ENCODE results near the gene MPL.
A peak's percentile ranks its signal among the peaks of the same experiment; 100 is the strongest.
"Not testable (repeated sequence)": the region's sequence is repeated elsewhere in the genome, so short reads cannot be mapped to it uniquely, and the experiment has no call there.

The MPL gene

DNA sequence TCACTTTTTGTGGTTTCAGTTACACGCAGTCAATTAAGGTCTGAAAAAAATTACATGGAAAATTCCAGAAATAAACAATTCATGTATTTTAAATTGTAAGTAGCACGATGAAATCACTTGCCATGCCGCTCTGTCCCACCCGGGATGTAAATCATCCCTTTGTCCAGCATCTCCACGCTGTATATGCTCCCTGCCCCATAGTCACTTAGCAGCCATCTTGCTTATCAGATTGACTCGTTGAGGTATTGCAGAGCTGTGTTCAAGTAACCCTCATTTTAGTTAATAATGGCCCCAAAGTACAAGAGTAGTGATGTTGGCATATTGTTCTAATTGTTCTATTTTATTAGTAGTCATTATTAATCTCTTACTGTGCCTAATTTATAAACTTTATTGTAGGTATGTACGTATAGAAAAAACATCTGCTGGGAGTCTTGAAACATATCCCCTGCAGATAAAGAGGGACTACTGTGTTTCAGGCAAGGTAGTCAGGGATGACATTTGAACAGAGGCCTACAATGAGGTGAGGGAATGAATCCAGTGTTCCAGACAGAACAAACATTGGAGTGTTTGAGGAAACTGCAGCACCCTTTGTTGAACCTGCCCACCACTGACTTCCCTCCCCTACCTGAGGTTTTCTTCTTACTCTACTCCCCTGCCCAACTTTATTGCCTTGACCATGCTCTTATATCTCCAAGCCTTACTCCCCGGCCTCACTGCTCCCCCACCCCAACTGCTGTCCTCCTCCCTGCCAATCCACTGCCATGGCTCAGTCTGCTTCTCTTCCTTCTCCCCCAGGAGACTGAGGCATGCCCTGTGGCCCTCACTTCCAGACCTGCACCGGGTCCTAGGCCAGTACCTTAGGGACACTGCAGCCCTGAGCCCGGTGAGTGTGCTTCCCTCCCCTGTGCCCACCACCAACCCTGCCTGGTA lies 14.1 kb downstream of the MPL start:
- DNase-seq = no peak

DNA sequence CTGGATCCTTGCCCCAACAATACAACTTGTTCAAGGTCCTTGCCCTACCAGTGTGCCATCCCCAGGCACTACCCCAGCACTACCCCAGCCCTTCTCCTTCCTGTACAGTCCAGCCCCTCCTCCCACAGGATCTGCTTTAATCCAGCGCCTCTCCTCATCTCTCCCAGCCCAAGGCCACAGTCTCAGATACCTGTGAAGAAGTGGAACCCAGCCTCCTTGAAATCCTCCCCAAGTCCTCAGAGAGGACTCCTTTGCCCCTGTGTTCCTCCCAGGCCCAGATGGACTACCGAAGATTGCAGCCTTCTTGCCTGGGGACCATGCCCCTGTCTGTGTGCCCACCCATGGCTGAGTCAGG lies 14.7 kb downstream of the MPL start:
- DNase-seq = no peak

- DNase-seq = no peak
Measured at GRCh38 chr1:43352881-43353280, 15.3 kb downstream of the MPL start.

DNA sequence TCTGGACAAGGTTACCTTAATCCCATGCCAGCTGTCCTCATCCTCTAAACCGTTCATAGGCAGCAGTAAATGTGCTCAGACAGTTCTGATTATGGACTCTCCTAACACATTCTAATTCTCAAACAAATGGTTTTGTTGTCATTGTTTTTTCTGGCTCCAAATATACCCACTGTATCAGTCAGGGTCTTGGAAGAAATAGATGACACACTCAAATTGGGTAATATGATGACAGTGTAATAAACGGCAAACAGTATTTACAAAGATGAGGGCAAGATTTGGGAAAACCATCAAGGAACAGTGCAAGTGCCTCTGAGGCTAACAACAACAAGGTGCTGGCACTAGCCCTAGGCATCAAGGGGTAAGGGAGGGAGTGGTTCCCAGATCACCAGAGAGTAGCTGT lies 16.9 kb downstream of the MPL start:
- no peak for DNase-seq

DNA sequence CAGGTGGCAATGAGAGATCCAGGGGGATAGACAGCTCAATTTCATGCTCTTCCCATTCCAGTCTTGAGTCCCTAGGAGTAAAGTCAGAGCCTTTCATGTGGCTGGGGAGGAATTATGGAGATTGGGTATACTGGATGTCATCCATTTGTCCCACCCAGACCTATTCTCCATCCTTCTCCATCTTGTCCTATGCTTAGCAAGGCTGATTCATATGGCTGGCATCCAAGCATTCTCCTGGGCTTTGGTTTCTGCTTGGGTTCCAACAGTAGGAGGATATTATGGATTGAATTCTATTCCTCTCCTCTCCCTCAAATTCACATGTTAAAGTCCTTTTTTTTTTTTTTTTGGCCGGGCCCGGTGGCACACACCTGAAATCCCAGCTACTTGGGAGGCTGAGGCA lies 17.3 kb downstream of the MPL start:
- peak in 1 of 58 donors; percentile 2 for DNase-seq

- DNase-seq = no peak
Measured at GRCh38 chr1:43357251-43357650, 19.6 kb downstream of the MPL start.

DNA sequence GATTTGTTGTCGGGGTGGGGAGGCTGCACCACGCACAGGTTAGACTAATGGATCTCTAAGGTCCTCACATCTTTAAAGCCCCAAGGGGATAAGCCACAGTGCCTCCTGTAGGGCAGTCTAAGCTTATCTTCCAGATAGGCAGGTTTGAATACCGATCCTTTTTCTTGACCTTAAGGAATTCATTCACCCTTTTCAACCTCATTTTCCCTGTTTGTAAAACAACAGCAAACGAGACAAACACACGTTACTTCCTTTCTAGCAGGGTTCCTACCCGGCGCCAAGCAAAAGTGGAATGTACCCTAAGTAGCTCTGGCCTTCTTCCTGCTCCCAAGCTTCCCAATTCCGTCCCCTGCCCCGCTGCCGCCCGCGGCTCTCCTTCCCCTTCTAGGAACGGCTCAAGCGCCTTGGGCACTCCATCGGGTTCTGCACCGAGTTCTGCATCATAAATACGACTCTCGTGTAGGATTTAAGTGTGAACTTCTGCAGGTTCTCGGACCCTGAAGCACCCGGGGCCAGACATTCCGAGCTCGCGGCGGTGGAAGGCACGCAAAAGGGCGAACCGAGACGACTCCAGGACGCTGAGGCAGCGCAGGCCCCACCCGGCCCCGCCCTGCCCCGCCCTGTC lies 20.6 kb downstream of the MPL start:
- peak in 2 of 58 donors; percentile 29 to 67 for DNase-seq

- peak; percentile 55 to 98 (median 94) for DNase-seq
Measured at GRCh38 chr1:43358746-43359693, 21.4 kb downstream of the MPL start, which contains the start of gene CDC20. Gene CDC20, plus strand, starts transcription at chr1:43358981. Its CDS starts 235 bp downstream, at chr1:43359216.

DNA sequence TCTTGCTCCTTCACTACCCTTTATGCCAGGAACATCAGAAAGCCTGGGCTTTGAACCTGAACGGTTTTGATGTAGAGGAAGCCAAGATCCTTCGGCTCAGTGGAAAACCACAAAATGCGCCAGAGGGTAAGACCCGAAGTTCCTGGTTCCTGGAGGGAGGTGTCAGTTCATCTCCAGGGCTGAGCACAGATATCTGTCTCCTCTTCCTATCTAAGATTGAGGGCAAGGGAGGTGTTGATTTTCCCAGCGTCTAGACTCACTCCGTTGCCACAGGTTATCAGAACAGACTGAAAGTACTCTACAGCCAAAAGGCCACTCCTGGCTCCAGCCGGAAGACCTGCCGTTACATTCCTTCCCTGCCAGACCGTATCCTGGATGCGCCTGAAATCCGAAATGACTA lies 22.1 kb downstream of the MPL start:
- no peak for DNase-seq

GRCh38 chr1:43360616-43361015 lies 23.0 kb downstream of the MPL start:
- no peak for DNase-seq

GRCh38 chr1:43363283-43363934 lies 25.8 kb downstream of the MPL start:
- DNase-seq = no peak

GRCh38 chr1:43363935-43364525 lies 26.4 kb downstream of the MPL start:
- no peak for DNase-seq

DNA sequence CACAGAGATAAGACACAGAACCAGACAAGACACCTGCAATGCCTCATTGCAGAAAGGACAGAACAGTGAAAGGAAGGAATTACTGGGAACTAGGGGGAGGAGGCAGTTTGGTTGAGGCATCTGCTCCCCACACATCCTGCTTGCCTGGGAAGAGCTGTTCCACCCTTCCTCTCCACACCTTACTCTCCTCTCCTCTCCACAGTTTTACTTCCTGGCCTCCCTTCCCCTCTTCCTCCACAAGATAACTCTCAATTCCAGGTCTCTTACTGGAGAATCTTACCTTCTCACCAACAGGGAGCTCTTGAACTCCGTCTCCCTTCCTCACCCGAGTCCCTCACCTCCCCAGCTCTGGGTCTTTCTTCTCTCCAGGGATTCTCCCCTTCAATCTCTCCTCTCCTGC lies 28.1 kb downstream of the MPL start:
- DNase-seq = no peak

- no peak for DNase-seq
Measured at GRCh38 chr1:43366179-43366578, 28.6 kb downstream of the MPL start.

DNA sequence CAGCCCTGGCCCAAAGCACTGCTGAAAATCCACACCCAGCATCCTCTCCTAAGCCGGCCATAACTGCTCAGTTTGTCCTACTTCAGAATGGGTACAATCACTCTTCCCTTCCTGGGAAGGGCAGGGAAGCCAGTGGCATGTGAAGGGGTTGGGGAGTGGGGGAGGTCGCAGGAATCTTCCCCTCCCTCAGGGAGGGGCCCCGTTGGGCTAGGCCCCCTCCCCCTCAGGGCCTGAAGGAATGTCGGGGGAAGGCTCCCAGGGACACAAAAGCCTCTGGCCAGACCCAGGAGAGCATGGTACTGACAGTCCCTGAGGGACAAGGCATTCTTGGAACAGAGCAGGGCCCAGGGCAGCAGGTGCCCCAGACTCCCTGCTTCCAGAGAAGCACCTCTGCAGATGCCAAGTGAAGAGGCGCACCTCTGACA lies 29.0 kb downstream of the MPL start:
- no peak for DNase-seq

GRCh38 chr1:43367026-43367903 lies 29.6 kb downstream of the MPL start:
- peak in 2 of 58 donors; percentile 10 to 27 for DNase-seq

DNA sequence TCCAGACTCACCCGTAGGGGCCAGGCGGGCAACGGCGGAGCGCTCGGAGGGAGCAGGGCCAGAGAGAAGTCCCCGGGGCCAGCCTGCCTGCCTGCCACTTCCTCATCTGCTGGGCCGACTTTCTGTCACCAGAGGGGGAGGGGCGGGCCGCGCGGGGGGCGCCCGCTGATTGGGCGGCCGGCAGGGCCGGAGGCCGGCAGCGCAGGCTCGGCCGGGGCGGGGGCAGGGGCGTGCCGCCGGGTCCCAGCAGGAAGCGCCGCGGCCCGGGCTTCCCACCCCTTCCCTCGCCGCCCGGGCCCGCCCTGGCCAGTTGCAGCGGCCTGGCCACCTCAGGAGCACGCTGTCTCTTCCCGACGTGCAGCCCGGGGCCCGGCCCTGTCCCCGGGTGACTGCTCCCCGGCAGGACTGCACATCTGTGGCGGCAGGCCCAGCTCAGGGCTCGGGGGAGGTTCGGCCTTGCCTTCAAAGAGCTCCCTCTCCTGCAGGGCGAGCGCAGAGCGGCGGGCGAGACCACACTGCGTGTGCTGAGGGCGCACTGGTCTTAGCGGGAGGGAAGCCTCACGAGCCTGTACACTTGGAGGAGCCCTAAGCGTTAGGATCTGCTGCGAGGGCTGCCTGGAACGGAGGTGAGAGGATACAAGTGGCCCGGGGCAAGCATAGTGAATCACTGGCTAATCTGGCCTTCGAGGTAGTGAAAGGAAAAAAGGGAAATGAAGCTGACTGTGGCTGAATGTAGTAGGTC lies 30.5 kb downstream of the MPL start, which contains the start of gene ELOVL1:
Gene ELOVL1 (minus strand): TSS at position 108 of the 742 bp plus-strand sequence. CDS start 2,402 bp downstream, outside the sequence.
- peak in 55 of 58 donors; percentile 44 to 92 (median 83) for DNase-seq

- no peak for DNase-seq
Measured at GRCh38 chr1:43368646-43369020, 31.0 kb downstream of the MPL start.

GRCh38 chr1:43369779-43370178 lies 32.2 kb downstream of the MPL start:
- DNase-seq = not testable (repeated sequence)
